ENCODE results near the gene SLC12A4. TPM values are rescaled to one million over a fixed set of nuclear protein-coding genes. Genes with fewer than 3 reads are reported as not detected.

Gene SLC12A4
- total and polyA plus RNA-seq, 2 of the 13 experiments (the other 11 are each of a cell fraction or from before 2014, with no cell fraction given), result 65.1 to 84.3 TPM

- TF ChIP-seq ZKSCAN8 (CRISPR knock-in tag; IDR thresholded peaks at IDR 0.05; ENCODE audit: borderline replicate concordance) (no peak), NFE2L1 (CRISPR knock-in tag; IDR thresholded peaks at IDR 0.05; ENCODE audit: borderline replicate concordance) (no peak), ZNF543 (CRISPR knock-in tag; IDR thresholded peaks at IDR 0.05) (no peak), ZNF768 (CRISPR knock-in tag; IDR thresholded peaks at IDR 0.05) (no peak), MEIS1 (CRISPR knock-in tag; IDR thresholded peaks at IDR 0.05; ENCODE audit: borderline replicate concordance) (no peak), EED (CRISPR knock-in tag; IDR thresholded peaks at IDR 0.05) (no peak), ZNF598 (CRISPR knock-in tag; IDR thresholded peaks at IDR 0.05; ENCODE audit: borderline replicate concordance) (no peak), ZNF484 (CRISPR knock-in tag; IDR thresholded peaks at IDR 0.05; ENCODE audit: borderline replicate concordance, low read depth) (no peak), GMEB1 (CRISPR knock-in tag; IDR thresholded peaks at IDR 0.05; ENCODE audit: borderline replicate concordance) (no peak), KMT2B (CRISPR knock-in tag; IDR thresholded peaks at IDR 0.05) (no peak), NCOA1 (CRISPR knock-in tag; IDR thresholded peaks at IDR 0.05) (no peak), GABPA (IDR thresholded peaks at IDR 0.05; ENCODE audit: low read depth, low read length) (no peak), GABPA (CRISPR knock-in tag; IDR thresholded peaks at IDR 0.05; ENCODE audit: low read depth) (no peak), ZFP36 (IDR thresholded peaks at IDR 0.05; ENCODE audit: borderline replicate concordance, low read depth, low read length, partially characterized antibody) (no peak), ZBTB37 (CRISPR knock-in tag; IDR thresholded peaks at IDR 0.05) (no peak), ASH2L (IDR thresholded peaks at IDR 0.05; ENCODE audit: insufficient read length, low read depth, low read length) (no peak), CEBPB (IDR thresholded peaks at IDR 0.05; ENCODE audit: borderline replicate concordance, low read depth, low read length) (peak; percentile 60; the same call in 1 of the 2 replicates), TRIM24 (CRISPR knock-in tag; IDR thresholded peaks at IDR 0.05) (no peak), SALL1 (CRISPR knock-in tag; IDR thresholded peaks at IDR 0.05) (no peak)
- TF ChIP-seq, protein P1, sequence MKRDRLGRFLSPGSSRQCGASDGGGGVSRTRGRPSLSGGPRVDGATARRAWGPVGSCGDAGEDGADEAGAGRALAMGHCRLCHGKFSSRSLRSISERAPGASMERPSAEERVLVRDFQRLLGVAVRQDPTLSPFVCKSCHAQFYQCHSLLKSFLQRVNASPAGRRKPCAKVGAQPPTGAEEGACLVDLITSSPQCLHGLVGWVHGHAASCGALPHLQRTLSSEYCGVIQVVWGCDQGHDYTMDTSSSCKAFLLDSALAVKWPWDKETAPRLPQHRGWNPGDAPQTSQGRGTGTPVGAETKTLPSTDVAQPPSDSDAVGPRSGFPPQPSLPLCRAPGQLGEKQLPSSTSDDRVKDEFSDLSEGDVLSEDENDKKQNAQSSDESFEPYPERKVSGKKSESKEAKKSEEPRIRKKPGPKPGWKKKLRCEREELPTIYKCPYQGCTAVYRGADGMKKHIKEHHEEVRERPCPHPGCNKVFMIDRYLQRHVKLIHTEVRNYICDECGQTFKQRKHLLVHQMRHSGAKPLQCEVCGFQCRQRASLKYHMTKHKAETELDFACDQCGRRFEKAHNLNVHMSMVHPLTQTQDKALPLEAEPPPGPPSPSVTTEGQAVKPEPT (CRISPR knock-in tag; IDR thresholded peaks at IDR 0.05; ENCODE audit: low read depth), result no peak
- TF ChIP-seq, protein P2, sequence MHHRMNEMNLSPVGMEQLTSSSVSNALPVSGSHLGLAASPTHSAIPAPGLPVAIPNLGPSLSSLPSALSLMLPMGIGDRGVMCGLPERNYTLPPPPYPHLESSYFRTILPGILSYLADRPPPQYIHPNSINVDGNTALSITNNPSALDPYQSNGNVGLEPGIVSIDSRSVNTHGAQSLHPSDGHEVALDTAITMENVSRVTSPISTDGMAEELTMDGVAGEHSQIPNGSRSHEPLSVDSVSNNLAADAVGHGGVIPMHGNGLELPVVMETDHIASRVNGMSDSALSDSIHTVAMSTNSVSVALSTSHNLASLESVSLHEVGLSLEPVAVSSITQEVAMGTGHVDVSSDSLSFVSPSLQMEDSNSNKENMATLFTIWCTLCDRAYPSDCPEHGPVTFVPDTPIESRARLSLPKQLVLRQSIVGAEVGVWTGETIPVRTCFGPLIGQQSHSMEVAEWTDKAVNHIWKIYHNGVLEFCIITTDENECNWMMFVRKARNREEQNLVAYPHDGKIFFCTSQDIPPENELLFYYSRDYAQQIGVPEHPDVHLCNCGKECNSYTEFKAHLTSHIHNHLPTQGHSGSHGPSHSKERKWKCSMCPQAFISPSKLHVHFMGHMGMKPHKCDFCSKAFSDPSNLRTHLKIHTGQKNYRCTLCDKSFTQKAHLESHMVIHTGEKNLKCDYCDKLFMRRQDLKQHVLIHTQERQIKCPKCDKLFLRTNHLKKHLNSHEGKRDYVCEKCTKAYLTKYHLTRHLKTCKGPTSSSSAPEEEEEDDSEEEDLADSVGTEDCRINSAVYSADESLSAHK (CRISPR knock-in tag; IDR thresholded peaks at IDR 0.05; ENCODE audit: borderline replicate concordance), result no peak
These were observed 74.6 kb downstream of the SLC12A4 start (continued) for GRCh38 chr16:67893743-67894399.
